Measurements from ENCODE around the gene PLBD2. TPM values are rescaled to one million over a fixed set of nuclear protein-coding genes. Genes with fewer than 3 reads are reported as not detected.

The PLBD2 gene
- total RNA-seq, 2 donors from 2014 or later, result 17.8 to 18.4 TPM

- peaks cover 13% of the 10 kb centered on the region for H3K4me1 ChIP-seq
- ATAC-seq (no peak), DNase-seq (no peak)
- peaks cover 0 to 7% of the 10 kb centered on the region in 2 donors for H3K27me3 ChIP-seq
- no peaks in the 10 kb centered on the region for H3K36me3 ChIP-seq (replicated peaks in 1 of 2; ENCODE audit: insufficient read depth in 1 of 2, low read depth in 2 of 2)
- intact Hi-C loops (cut with DNase I), result no loop called here
- 88 to 89% methylated on average over 6 to 23 of the region's 23 CpGs for WGBS, 2 donors
- no peaks in the 10 kb centered on the region for H3K9me3 ChIP-seq
- no peak overlapping the region for H3K27ac ChIP-seq
- no peak for TF ChIP-seq CTCF (IDR thresholded peaks at IDR 0.05)
- TF ChIP-seq POLR2A (IDR thresholded peaks at IDR 0.05), result no peak
- no peak overlapping the region for H3K4me3 ChIP-seq
Observed at GRCh38 chr12:113402586-113403260, 44.3 kb downstream of the PLBD2 start.

GRCh38 chr12:113403435-113404415 lies 45.3 kb downstream of the PLBD2 start, which contains the start of gene SDS:
Gene SDS (minus strand): TSS chr12:113403887. CDS start chr12:113399708, 4,179 bp downstream.
- TF ChIP-seq POLR2A (IDR thresholded peaks at IDR 0.05) (no peak), CTCF (IDR thresholded peaks at IDR 0.05) (no peak)
- Histone ChIP-seq H3K27ac (peak within 1 kb of the TSS in 1 of 4 donors; percentile 54), H3K4me3 (no peak within 1 kb of the TSS), H3K4me1 (peaks cover 13% of the 10 kb centered on the region), H3K27me3 (peaks cover 0 to under 1% of the 10 kb centered on the region in 2 donors), H3K9me3 (no peaks in the 10 kb centered on the region), H3K36me3 (replicated peaks in 1 of 2; ENCODE audit: insufficient read depth in 1 of 2, low read depth in 2 of 2) (no peaks in the 10 kb centered on the region)
- intact Hi-C loops (cut with DNase I), result no loop called here
- WGBS, 2 donors, result 14 to 16% methylated on average over 10 to 14 of the region's 14 CpGs
- DNase-seq, result peak; percentile 61 to 80 (median 76)
- peak; percentile 78 for ATAC-seq

- DNase-seq (peak in 1 of 4 donors; percentile 11), ATAC-seq (no peak)
- no peak overlapping the region for H3K27ac ChIP-seq
- TF ChIP-seq POLR2A (IDR thresholded peaks at IDR 0.05), result no peak
- no peak for TF ChIP-seq CTCF (IDR thresholded peaks at IDR 0.05)
- 85 to 96% methylated on average over 3 of the region's 3 CpGs for WGBS, 2 donors
- no peak overlapping the region for H3K4me3 ChIP-seq
- no peaks in the 10 kb centered on the region for H3K27me3 ChIP-seq
- H3K4me1 ChIP-seq, result peaks cover 13% of the 10 kb centered on the region
- no peaks in the 10 kb centered on the region for H3K36me3 ChIP-seq (replicated peaks in 1 of 2; ENCODE audit: insufficient read depth in 1 of 2, low read depth in 2 of 2)
- intact Hi-C loops (cut with DNase I), result no loop called here
- no peaks in the 10 kb centered on the region for H3K9me3 ChIP-seq
Observed at GRCh38 chr12:113405694-113406093, 47.3 kb downstream of the PLBD2 start.

- no peak overlapping the region for H3K4me3 ChIP-seq
- no peaks in the 10 kb centered on the region for H3K27me3 ChIP-seq
- DNase-seq (no peak), ATAC-seq (no peak)
- TF ChIP-seq POLR2A (IDR thresholded peaks at IDR 0.05), result no peak
- TF ChIP-seq CTCF (IDR thresholded peaks at IDR 0.05), result no peak
- no peaks in the 10 kb centered on the region for H3K9me3 ChIP-seq
- no peak overlapping the region for H3K27ac ChIP-seq
- intact Hi-C loops (cut with DNase I), result no loop called here
- peaks cover 13% of the 10 kb centered on the region for H3K4me1 ChIP-seq
- WGBS, 2 donors, result 68 to 76% methylated on average over 6 of the region's 6 CpGs
- no peaks in the 10 kb centered on the region for H3K36me3 ChIP-seq (replicated peaks in 1 of 2; ENCODE audit: insufficient read depth in 1 of 2, low read depth in 2 of 2)
Observed at GRCh38 chr12:113407931-113408600, 49.7 kb downstream of the PLBD2 start.

Measured in body of pancreas (tissue), 4 donors.